HEK293 (cell line): ENCODE measurements around the gene SH2B3.

Source experiments
- CTCF ChIP-seq: fragments of 450-650 bp; formaldehyde crosslinking; IDR thresholded peaks from 2 replicates; pipeline ENCODE4 v1.5.1; 2016; ENCODE audit warnings: missing biosample characterization, missing genetic modification characterization
- ZBTB21 ChIP-seq: fragments of 450-650 bp; formaldehyde crosslinking; IDR thresholded peaks from 2 replicates; pipeline ENCODE4 v1.5.1; 2017; ENCODE audit warnings: missing biosample characterization, missing genetic modification characterization
- ZNF571 ChIP-seq: fragments of 450-650 bp; formaldehyde crosslinking; IDR thresholded peaks from 2 replicates; pipeline ENCODE4 v1.5.0; 2017; ENCODE audit warnings: missing biosample characterization, missing genetic modification characterization

GRCh38 chr12:111437816-111438454, 32.2 kb downstream of the SH2B3 start:
- TF ChIP-seq CTCF (tag by site-specific recombination) (no peak), ZBTB21 (no peak), ZNF571 (tag by site-specific recombination) (no peak)
